PC-9 (cell line): ENCODE measurements around the gene DPP10.

Experiments
- EZH2 ChIP-seq: fragments of 200-600 bp; sonication (generic); IDR thresholded peaks from 2 replicates; pipeline ENCODE4 v1.8.0; 2017; ENCODE audit warnings: antibody characterized with exemption, low read depth
- TF ChIP-seq, protein P1 (sequence below): fragments of 200-600 bp; sonication (generic); conservative IDR thresholded peaks from 2 replicates; pipeline ENCODE4 v1.6.1; 2017; ENCODE audit warnings: mixed run types, antibody characterized with exemption, mild to moderate bottlenecking, moderate library complexity

- TF ChIP-seq EZH2, result no peak
- TF ChIP-seq, protein P1, sequence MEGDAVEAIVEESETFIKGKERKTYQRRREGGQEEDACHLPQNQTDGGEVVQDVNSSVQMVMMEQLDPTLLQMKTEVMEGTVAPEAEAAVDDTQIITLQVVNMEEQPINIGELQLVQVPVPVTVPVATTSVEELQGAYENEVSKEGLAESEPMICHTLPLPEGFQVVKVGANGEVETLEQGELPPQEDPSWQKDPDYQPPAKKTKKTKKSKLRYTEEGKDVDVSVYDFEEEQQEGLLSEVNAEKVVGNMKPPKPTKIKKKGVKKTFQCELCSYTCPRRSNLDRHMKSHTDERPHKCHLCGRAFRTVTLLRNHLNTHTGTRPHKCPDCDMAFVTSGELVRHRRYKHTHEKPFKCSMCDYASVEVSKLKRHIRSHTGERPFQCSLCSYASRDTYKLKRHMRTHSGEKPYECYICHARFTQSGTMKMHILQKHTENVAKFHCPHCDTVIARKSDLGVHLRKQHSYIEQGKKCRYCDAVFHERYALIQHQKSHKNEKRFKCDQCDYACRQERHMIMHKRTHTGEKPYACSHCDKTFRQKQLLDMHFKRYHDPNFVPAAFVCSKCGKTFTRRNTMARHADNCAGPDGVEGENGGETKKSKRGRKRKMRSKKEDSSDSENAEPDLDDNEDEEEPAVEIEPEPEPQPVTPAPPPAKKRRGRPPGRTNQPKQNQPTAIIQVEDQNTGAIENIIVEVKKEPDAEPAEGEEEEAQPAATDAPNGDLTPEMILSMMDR, result no peak
These were observed 942.0 kb downstream of the DPP10 start for GRCh38 chr2:115384399-115384798.
